Daoy (cell line): ENCODE data around the gene MYB. TPM values are rescaled to one million over a fixed set of nuclear protein-coding genes. Genes with fewer than 3 reads are reported as not detected.
"Not testable (repeated sequence)": the region's sequence is repeated elsewhere in the genome, so short reads cannot be mapped to it uniquely, and the experiment has no call there.

Experiments used
- DNase-seq: peaks from one replicate; pipeline ENCODE4 v3.0.0-alpha.2; 2015; ENCODE audit warnings: low read depth
- total RNA-seq: library from RNA; depleted of rRNA; stranded (reverse); fragments of >200 nt; shearing (Covaris generic); gene quantifications from 2 replicates; pipeline ENCODE4 v1.2.3, GENCODE V29; 2014; rRNA removed

Gene MYB
- total RNA-seq: 2.7 and 3.3 TPM in 2 replicates

GRCh38 chr6:135180542-135181332, at the start of gene MYB:
MYB (plus strand) TSS chr6:135181308; CDS start chr6:135181514, 206 bp downstream.
- peak; percentile 84 for DNase-seq

GRCh38 chr6:135132776-135133175, 48.3 kb upstream of the MYB start:
- DNase-seq: no peak

GRCh38 chr6:135135835-135136234, 45.3 kb upstream of the MYB start:
- DNase-seq: no peak

- no peak for DNase-seq
Observed at GRCh38 chr6:135137826-135138225, 43.3 kb upstream of the MYB start.

- DNase-seq: no peak
Observed at GRCh38 chr6:135141182-135141581, 39.9 kb upstream of the MYB start.

GRCh38 chr6:135141728-135142127, 39.4 kb upstream of the MYB start:
- DNase-seq: no peak

GRCh38 chr6:135142232-135142631, 38.9 kb upstream of the MYB start:
- DNase-seq: not testable (repeated sequence)

GRCh38 chr6:135144673-135145062, 36.4 kb upstream of the MYB start:
- DNase-seq: no peak

- peak; percentile 19 for DNase-seq
Observed at GRCh38 chr6:135145063-135145800, 35.9 kb upstream of the MYB start.

- no peak for DNase-seq
Observed at GRCh38 chr6:135146162-135146934, 34.8 kb upstream of the MYB start.

GRCh38 chr6:135147637-135148592, 33.2 kb upstream of the MYB start:
- DNase-seq: no peak

- no peak for DNase-seq
Observed at GRCh38 chr6:135148889-135149288, 32.2 kb upstream of the MYB start.

GRCh38 chr6:135149376-135149775, 31.7 kb upstream of the MYB start:
- DNase-seq: no peak

- DNase-seq: not testable (repeated sequence)
Observed at GRCh38 chr6:135150481-135150880, 30.6 kb upstream of the MYB start.

GRCh38 chr6:135154125-135154524, 27.0 kb upstream of the MYB start:
- DNase-seq: not testable (repeated sequence)

GRCh38 chr6:135158397-135158796, 22.7 kb upstream of the MYB start:
- peak; percentile 7 for DNase-seq

- peak; percentile 39 for DNase-seq
Observed at GRCh38 chr6:135159531-135159930, 21.6 kb upstream of the MYB start.

GRCh38 chr6:135161411-135162395, 19.4 kb upstream of the MYB start:
- DNase-seq: no peak

- peak; percentile 74 for DNase-seq
Observed at GRCh38 chr6:135162678-135163439, 18.2 kb upstream of the MYB start.
